OCI-LY3 (cell line): ENCODE measurements around the gene PIK3C3.

ENCODE experiments used
- H2AFZ ChIP-seq: fragments of 200-600, 300-600 bp; shearing (Covaris generic); 2 replicates; pipeline ENCODE4 v1.6.0; 2014; ENCODE audit warnings: antibody characterized with exemption, low read depth, low read length
- H3K27ac ChIP-seq: fragments of 200-600, 300-600 bp; sonication (generic); 2 replicates; pipeline ENCODE4 v1.5.1; 2014; ENCODE audit warnings: mild to moderate bottlenecking, low read length, moderate library complexity, mixed read lengths
- H3K27me3 ChIP-seq: fragments of 200-600, 300-600 bp; sonication (generic); 2 replicates; pipeline ENCODE4 v1.6.1; 2014; ENCODE audit warnings: low read depth, low read length, mixed read lengths
- H3K36me3 ChIP-seq: fragments of 200-600, 300-600 bp; sonication (generic); replicated peaks from 2 replicates; pipeline ENCODE3; 2014; ENCODE audit warnings: low read depth, low read length, mixed read lengths
- H3K4me1 ChIP-seq: fragments of 300-600, 200-600 bp; sonication (generic); 2 replicates; pipeline ENCODE4 v1.6.1; 2014; ENCODE audit warnings: low read length, mixed read lengths
- H3K4me2 ChIP-seq: fragments of 200-600, 300-600 bp; sonication (generic); 2 replicates; pipeline ENCODE4 v1.6.1; 2014; ENCODE audit warnings: low read length, mixed read lengths
- H3K4me3 ChIP-seq: fragments of 300-600, 200-600 bp; sonication (generic); 2 replicates; pipeline ENCODE4 v1.5.1; 2014; ENCODE audit warnings: antibody characterized with exemption, mild to moderate bottlenecking, low read length, moderate library complexity
- H3K79me2 ChIP-seq: fragments of 300-600, 200-600 bp; shearing (Covaris generic); 2 replicates; pipeline ENCODE4 v1.6.1; 2014; ENCODE audit warnings: mild to moderate bottlenecking, low read length, mixed read lengths
- H3K9ac ChIP-seq: fragments of 300-600, 200-600 bp; shearing (Covaris generic); 2 replicates; pipeline ENCODE4 v1.6.0; 2014; ENCODE audit warnings: mild to moderate bottlenecking, low read length, moderate library complexity
- H3K9me3 ChIP-seq: fragments of 200-600, 300-600 bp; shearing (Covaris generic); 2 replicates; pipeline ENCODE4 v1.6.1; 2014; ENCODE audit warnings: low read length, mixed read lengths; ENCODE audit not compliant: insufficient read depth
- H4K20me1 ChIP-seq: fragments of 200-600, 300-600 bp; sonication (generic); 2 replicates; pipeline ENCODE4 v1.6.1; 2016; ENCODE audit warnings: low read length, mixed read lengths; ENCODE audit not compliant: insufficient read depth
- EZH2phosphoT487 ChIP-seq: fragments of 200-600 bp; shearing (Covaris generic); IDR thresholded peaks from 2 replicates; pipeline ENCODE4 v1.6.1; 2018; ENCODE audit warnings: antibody characterized with exemption, mixed run types, low read depth
- TF ChIP-seq, protein P1 (sequence below): fragments of 200-600, 300-600 bp; sonication (generic); IDR thresholded peaks from 2 replicates; pipeline ENCODE4 v1.5.1; 2014; ENCODE audit warnings: antibody characterized with exemption, low read length, low read depth

Gene PIK3C3

DNA sequence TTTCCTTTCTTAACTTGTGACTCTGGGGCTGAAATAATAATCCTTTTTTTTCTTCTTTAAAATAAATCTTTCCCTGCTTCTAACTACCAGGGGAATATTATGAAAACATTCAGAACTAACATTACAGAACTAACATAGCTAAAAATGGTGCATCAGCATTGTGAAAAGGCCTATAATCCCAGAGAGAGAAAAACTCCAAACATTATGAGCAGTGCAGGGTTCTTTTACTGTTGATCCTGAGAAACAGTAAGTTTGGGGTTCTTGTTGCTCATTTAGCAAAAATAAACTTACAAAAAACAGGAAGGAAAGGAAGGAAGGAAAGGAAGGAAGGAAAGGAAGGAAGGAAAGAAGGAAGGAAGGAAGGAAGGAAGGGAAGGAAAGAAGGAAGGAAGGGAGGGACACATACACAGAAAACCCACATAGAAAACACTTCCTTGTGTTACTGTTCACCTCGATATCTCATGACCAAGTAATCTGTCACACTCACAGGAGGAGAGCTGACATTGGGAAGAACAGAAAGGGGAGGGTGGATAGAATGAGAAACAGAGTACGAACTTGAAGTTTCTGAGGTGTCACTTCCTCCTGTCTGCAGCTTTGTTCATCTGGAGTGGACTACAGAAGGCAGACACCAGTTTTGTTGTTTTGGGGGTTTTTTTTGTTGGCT lies 18.4 kb upstream of the PIK3C3 start:
- Histone ChIP-seq H3K4me2 (peak overlapping the region; percentile 22), H3K27ac (no peak overlapping the region), H4K20me1 (no peaks in the 10 kb centered on the region), H3K36me3 (no peaks in the 10 kb centered on the region), H3K9ac (no peak overlapping the region), H3K4me1 (peaks cover 7% of the 10 kb centered on the region; the same call in 1 of the 2 replicates), H3K27me3 (no peaks in the 10 kb centered on the region), H3K9me3 (no peaks in the 10 kb centered on the region), H3K4me3 (no peak overlapping the region), H2AFZ (peak overlapping the region; percentile 69), H3K79me2 (no peaks in the 10 kb centered on the region)
- TF ChIP-seq, protein P1, sequence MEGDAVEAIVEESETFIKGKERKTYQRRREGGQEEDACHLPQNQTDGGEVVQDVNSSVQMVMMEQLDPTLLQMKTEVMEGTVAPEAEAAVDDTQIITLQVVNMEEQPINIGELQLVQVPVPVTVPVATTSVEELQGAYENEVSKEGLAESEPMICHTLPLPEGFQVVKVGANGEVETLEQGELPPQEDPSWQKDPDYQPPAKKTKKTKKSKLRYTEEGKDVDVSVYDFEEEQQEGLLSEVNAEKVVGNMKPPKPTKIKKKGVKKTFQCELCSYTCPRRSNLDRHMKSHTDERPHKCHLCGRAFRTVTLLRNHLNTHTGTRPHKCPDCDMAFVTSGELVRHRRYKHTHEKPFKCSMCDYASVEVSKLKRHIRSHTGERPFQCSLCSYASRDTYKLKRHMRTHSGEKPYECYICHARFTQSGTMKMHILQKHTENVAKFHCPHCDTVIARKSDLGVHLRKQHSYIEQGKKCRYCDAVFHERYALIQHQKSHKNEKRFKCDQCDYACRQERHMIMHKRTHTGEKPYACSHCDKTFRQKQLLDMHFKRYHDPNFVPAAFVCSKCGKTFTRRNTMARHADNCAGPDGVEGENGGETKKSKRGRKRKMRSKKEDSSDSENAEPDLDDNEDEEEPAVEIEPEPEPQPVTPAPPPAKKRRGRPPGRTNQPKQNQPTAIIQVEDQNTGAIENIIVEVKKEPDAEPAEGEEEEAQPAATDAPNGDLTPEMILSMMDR = no peak
- TF ChIP-seq EZH2phosphoT487 = no peak

DNA sequence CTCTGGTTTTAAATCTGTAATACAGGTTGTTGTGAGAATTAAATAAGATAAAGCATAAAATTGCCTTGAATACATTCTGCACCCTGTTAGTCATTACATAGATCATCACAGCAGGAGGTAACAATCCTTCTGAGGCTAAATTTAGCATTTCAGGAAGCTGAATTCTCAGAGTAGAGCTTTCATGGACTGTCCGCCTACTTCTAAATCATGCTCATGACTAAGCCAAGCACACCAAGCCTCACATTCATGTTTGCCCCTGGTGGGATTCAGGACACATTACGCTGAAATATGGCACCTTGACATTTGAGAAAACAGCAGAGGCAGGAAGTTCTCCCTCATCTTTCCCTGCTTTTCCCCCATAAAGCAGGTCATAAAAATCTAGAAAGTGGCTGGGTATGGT lies 16.6 kb upstream of the PIK3C3 start:
- no peak overlapping the region for H3K9ac ChIP-seq
- no peaks in the 10 kb centered on the region for H3K36me3 ChIP-seq
- H3K27me3 ChIP-seq = no peaks in the 10 kb centered on the region
- H3K79me2 ChIP-seq = no peaks in the 10 kb centered on the region
- no peak overlapping the region for H2AFZ ChIP-seq
- no peaks in the 10 kb centered on the region for H3K9me3 ChIP-seq
- TF ChIP-seq, protein P1 = no peak
- no peak for TF ChIP-seq EZH2phosphoT487
- H3K4me3 ChIP-seq = no peak overlapping the region
- H3K4me2 ChIP-seq = no peak overlapping the region
- H3K27ac ChIP-seq = no peak overlapping the region
- peaks cover 13% of the 10 kb centered on the region for H3K4me1 ChIP-seq
- no peaks in the 10 kb centered on the region for H4K20me1 ChIP-seq

DNA sequence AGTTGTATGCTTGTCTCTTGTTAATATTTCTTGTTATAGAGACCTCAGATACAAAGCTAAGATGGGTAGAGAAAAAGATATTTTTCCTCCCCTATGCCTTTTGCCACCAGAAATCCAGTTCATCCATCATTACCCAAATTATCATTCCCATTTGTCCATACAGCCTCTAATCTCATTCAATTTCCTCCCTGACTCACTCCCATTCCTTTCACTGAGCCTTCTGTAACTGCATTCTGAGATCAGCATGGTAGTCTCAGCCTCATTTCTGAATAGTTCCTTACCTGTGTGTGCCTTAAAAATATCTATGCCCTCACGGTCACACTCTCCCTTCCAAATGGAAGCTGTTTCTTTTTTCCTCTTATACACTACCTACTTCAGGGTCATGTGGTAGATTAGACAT lies 15.7 kb upstream of the PIK3C3 start:
- no peak overlapping the region for H3K4me3 ChIP-seq
- H3K9me3 ChIP-seq = no peaks in the 10 kb centered on the region

DNA sequence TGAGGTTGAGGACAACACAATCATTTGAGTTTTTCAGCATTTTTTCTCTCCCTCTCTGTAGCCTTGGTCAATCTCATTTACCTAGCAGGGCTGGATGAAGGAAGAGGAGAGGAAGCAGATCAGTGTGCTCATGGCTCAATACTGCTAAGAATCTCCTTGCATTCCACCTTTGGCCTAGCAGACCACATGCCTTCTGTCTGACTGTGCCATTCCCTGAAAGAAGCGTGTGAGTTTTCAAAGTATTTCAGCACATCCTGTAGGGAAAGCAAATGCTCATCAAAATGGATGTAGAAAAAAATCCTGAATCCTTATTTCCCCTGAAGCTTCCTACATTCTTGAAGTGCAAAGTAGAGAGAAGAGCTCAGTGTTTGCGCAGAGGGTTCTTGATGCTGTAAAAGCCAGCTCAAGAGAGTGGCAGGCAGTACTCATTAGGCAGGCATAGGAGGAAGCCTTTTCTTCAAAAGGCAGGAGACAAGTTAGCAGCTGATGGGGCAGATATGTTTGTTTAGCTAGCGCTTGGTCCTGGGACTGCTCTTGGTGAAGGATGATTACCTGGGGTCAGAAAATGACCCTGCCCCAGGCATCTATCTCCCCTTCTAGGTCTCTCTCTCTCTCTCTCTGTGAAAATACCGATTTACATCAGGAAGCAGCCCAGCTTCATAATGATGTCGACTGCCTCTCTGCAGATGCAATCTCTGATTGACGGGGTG lies 14.4 kb upstream of the PIK3C3 start:
- no peak overlapping the region for H3K27ac ChIP-seq
- H3K27me3 ChIP-seq = no peaks in the 10 kb centered on the region
- no peaks in the 10 kb centered on the region for H3K9me3 ChIP-seq
- no peak overlapping the region for H3K4me3 ChIP-seq
- H2AFZ ChIP-seq = no peak overlapping the region
- no peak overlapping the region for H3K9ac ChIP-seq
- no peak for TF ChIP-seq EZH2phosphoT487
- TF ChIP-seq, protein P1 = no peak
- H3K4me2 ChIP-seq = no peak overlapping the region
- H3K79me2 ChIP-seq = no peaks in the 10 kb centered on the region
- no peaks in the 10 kb centered on the region for H3K36me3 ChIP-seq
- H4K20me1 ChIP-seq = no peaks in the 10 kb centered on the region
- peaks cover 17% of the 10 kb centered on the region for H3K4me1 ChIP-seq

More for the DNA sequence above, 15.7 kb upstream of the PIK3C3 start:
- Histone ChIP-seq H2AFZ (peak overlapping the region; percentile 38; the same call in 1 of the 2 replicates), H3K27me3 (no peaks in the 10 kb centered on the region), H3K27ac (no peak overlapping the region), H3K4me2 (no peak overlapping the region), H3K79me2 (no peaks in the 10 kb centered on the region), H3K36me3 (no peaks in the 10 kb centered on the region), H3K4me1 (peaks cover 17% of the 10 kb centered on the region), H3K9ac (no peak overlapping the region), H4K20me1 (no peaks in the 10 kb centered on the region)
- TF ChIP-seq, protein P1 = no peak
